Adrenal gland (tissue), 5 donors: ENCODE measurements around the gene CTSH.

ENCODE experiments used
- CTCF ChIP-seq, 6 experiments: fragments of 450-650 bp in 4 of 6; fragments of 200-600 bp in 2 of 6; sonication (generic) in 1 of 6; IDR thresholded peaks; 1 replicate in 5 of 6; 2 replicates in 1 of 6; pipeline versions ENCODE4 v1.5.1 to v1.8.0; 2016 to 2021; ENCODE audit warnings: antibody characterized with exemption in 6 of 6, mild to moderate bottlenecking in 2 of 6, moderate library complexity in 1 of 6
- POLR2A ChIP-seq, 2 donors: fragments of 450-650 bp; IDR thresholded peaks; one replicate each; pipeline ENCODE4 v1.6.1; 2017; ENCODE audit warnings: antibody characterized with exemption in 2 of 2, mild to moderate bottlenecking in 2 of 2, moderate library complexity in 1 of 2
- donor health status: DM: no; HTN: no; CAD: no.

- no peak for TF ChIP-seq CTCF (IDR thresholded peaks at IDR 0.05)
- no peak for TF ChIP-seq POLR2A (IDR thresholded peaks at IDR 0.05)
These were observed 64.0 kb downstream of the CTSH start for GRCh38 chr15:78880813-78881212.
